GM12892 (cell line): ENCODE measurements around the gene LAMC2.

Experiments
- POLR2A ChIP-seq: IDR thresholded peaks from 2 replicates; pipeline ENCODE4 v1.6.1; 2011; ENCODE audit warnings: low read depth, low read length, control low read depth
- TAF1 ChIP-seq: IDR thresholded peaks from 2 replicates; pipeline ENCODE4 v1.6.1; 2011; ENCODE audit warnings: low read depth, mild to moderate bottlenecking, control low read depth, low read length, borderline replicate concordance

DNA sequence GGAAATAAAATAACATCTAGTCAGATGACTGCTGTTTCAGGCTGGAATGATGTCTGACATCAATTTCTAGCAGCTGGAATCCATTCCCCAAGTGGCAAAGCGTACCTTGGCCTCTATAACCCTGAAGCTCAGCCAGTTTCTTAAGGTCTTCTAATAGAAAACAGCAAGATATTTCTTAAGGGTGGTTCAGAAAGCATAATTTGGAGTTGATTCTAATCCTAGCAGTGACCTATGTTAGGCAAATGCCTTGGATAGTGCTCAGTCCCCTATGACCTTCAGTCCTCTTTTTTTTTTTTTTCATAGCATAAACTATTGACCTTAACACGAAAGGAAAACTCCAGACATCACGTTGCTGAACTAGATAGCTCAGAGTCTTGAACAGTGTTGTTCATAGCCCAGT is 56.5 kb downstream of the LAMC2 start:
- TF ChIP-seq TAF1 (no peak), POLR2A (no peak)
